ENCODE data around the gene OLAH. TPM values are rescaled to one million over a fixed set of nuclear protein-coding genes. Genes with fewer than 3 reads are reported as not detected.

The OLAH gene
- polyA plus RNA-seq, 3 donors: 0.09 TPM; not detected in 2

- no CpG with 5 or more reads among the region's 5 CpGs for WGBS (ENCODE audit: insufficient coverage)
- H3K27me3 Mint-ChIP-seq (ENCODE audit: low read depth in 3 of 3): no peaks in the 10 kb centered on the region
Observed at GRCh38 chr10:15116225-15116624, 72.5 kb downstream of the OLAH start.

GRCh38 chr10:15118615-15119014, 74.9 kb downstream of the OLAH start:
- Mint-ChIP-seq H3K4me1 (peaks cover 3% of the 10 kb centered on the region), H3K27me3 (ENCODE audit: low read depth in 3 of 3) (no peaks in the 10 kb centered on the region), H3K9me3 (peaks cover 0 to 3% (median 0%) of the 10 kb centered on the region in 7 donors), H3K27ac (no peak overlapping the region), H3K4me3 (no peak overlapping the region), H3K36me3 (peaks cover 11 to 15% of the 10 kb centered on the region in 2 donors)
- Histone ChIP-seq H4K20me1 (ENCODE audit: insufficient read depth, low read length) (no peaks in the 10 kb centered on the region), H3K27me3 (ENCODE audit: control insufficient read depth in 2 of 2, insufficient read depth in 2 of 2, low read length in 2 of 2) (no peaks in the 10 kb centered on the region), H3K4me1 (ENCODE audit: control insufficient read depth in 1 of 2, insufficient read depth in 2 of 2, low read length in 2 of 2) (peaks cover 0 to 4% of the 10 kb centered on the region in 2 donors), H3K79me2 (ENCODE audit: insufficient read depth, low read length) (no peaks in the 10 kb centered on the region), H3K36me3 (replicated peaks in 1 of 2; ENCODE audit: control insufficient read depth in 1 of 2, insufficient read depth in 2 of 2, low read length in 2 of 2) (no peaks in the 10 kb centered on the region), H3K9ac (ENCODE audit: insufficient read depth, low read length, poor library complexity, severe bottlenecking) (no peak overlapping the region), H3K4me2 (replicated peaks; ENCODE audit: extremely low read depth, low read length, poor library complexity, severe bottlenecking) (no peak overlapping the region), H3K27ac (ENCODE audit: low read depth in 1 of 2, low read length in 2 of 2) (no peak overlapping the region), H3K4me3 (replicated peaks in 1 of 3; ENCODE audit: low read depth in 2 of 3, low read length in 3 of 3) (no peak overlapping the region), H2AFZ (ENCODE audit: insufficient read depth, low read depth, low read length, poor library complexity, severe bottlenecking) (no peak overlapping the region), H3K9me3 (replicated peaks in 1 of 2; ENCODE audit: control insufficient read depth in 1 of 2, insufficient read depth in 1 of 2, low read length in 2 of 2) (no peaks in the 10 kb centered on the region)
- no peak for DNase-seq
- no CpG with 5 or more reads among the region's 1 CpG for WGBS (ENCODE audit: insufficient coverage)
- no peak for TF ChIP-seq CTCF (IDR thresholded peaks at IDR 0.05)
- intact Hi-C loops (cut with micrococcal nuclease): no loop called here

More at GRCh38 chr10:15116225-15116624, 72.5 kb downstream of the OLAH start:
- Histone ChIP-seq H3K27ac (ENCODE audit: low read depth in 1 of 2, low read length in 2 of 2) (no peak overlapping the region), H3K9ac (ENCODE audit: insufficient read depth, low read length, poor library complexity, severe bottlenecking) (no peak overlapping the region), H3K4me2 (replicated peaks; ENCODE audit: extremely low read depth, low read length, poor library complexity, severe bottlenecking) (no peak overlapping the region), H3K4me1 (ENCODE audit: control insufficient read depth in 1 of 2, insufficient read depth in 2 of 2, low read length in 2 of 2) (peaks cover 0 to 4% of the 10 kb centered on the region in 2 donors), H4K20me1 (ENCODE audit: insufficient read depth, low read length) (no peaks in the 10 kb centered on the region), H3K9me3 (replicated peaks in 1 of 2; ENCODE audit: control insufficient read depth in 1 of 2, insufficient read depth in 1 of 2, low read length in 2 of 2) (no peaks in the 10 kb centered on the region), H3K79me2 (ENCODE audit: insufficient read depth, low read length) (no peaks in the 10 kb centered on the region), H3K27me3 (ENCODE audit: control insufficient read depth in 2 of 2, insufficient read depth in 2 of 2, low read length in 2 of 2) (no peaks in the 10 kb centered on the region), H3K4me3 (replicated peaks in 1 of 3; ENCODE audit: low read depth in 2 of 3, low read length in 3 of 3) (no peak overlapping the region), H2AFZ (ENCODE audit: insufficient read depth, low read depth, low read length, poor library complexity, severe bottlenecking) (no peak overlapping the region), H3K36me3 (replicated peaks in 1 of 2; ENCODE audit: control insufficient read depth in 1 of 2, insufficient read depth in 2 of 2, low read length in 2 of 2) (peaks cover 0 to 8% of the 10 kb centered on the region in 2 donors)
- peaks cover 3% of the 10 kb centered on the region for H3K4me1 Mint-ChIP-seq
- no peak overlapping the region for H3K27ac Mint-ChIP-seq
- TF ChIP-seq CTCF (IDR thresholded peaks at IDR 0.05): no peak
- H3K36me3 Mint-ChIP-seq: peaks cover 18 to 23% of the 10 kb centered on the region in 2 donors
- H3K4me3 Mint-ChIP-seq: no peak overlapping the region
- no peak for DNase-seq
- intact Hi-C loops (cut with micrococcal nuclease): no loop called here
- H3K9me3 Mint-ChIP-seq: peaks cover 0 to 3% (median 0%) of the 10 kb centered on the region in 7 donors

Measured in CD14-positive monocyte (primary cell).